HEK293 (cell line): ENCODE measurements around the gene EFCAB12.

Experiments
- CTCF ChIA-PET: fragments of 350-600 bp; formaldehyde crosslinking; extraction: SDS; loops from one replicate; lab custom pipeline; 2021; ENCODE audit warnings: antibody characterized with exemption; lab: Yijun Ruan, JAX
- POLR2A ChIA-PET: fragments of 300-600 bp; formaldehyde crosslinking; extraction: SDS; loops from one replicate; lab custom pipeline; 2020; ENCODE audit warnings: antibody characterized with exemption, inconsistent platforms; lab: Yijun Ruan, JAX
- H3K27ac ChIP-seq: fragments of 200-500 bp; sonication (Bioruptor generic); 2 replicates; pipeline ENCODE4 v1.5.1; 2014; ENCODE audit warnings: low read depth, low read length, control low read depth, inconsistent platforms; ENCODE audit errors: extremely low read depth
- H3K36me3 ChIP-seq, 2 experiments: fragments of 200-500 bp in 1 of 2; sonication (Bioruptor generic) in 1 of 2; 1 replicate in 1 of 2; 2 replicates in 1 of 2; pipeline ENCODE4 v1.5.1; 2014 to 2017; ENCODE audit warnings: inconsistent platforms in 2 of 2, low read length in 2 of 2; ENCODE audit not compliant: control insufficient read depth in 2 of 2, insufficient read depth in 1 of 2
- H3K4me1 ChIP-seq: fragments of 200-500 bp; sonication (Bioruptor generic); 2 replicates; pipeline ENCODE4 v1.5.1; 2014; ENCODE audit warnings: mild to moderate bottlenecking, low read length, inconsistent platforms; ENCODE audit not compliant: control insufficient read depth, insufficient read depth
- H3K4me3 ChIP-seq: 2 replicates; pipeline ENCODE4 v1.5.1; 2011; ENCODE audit warnings: low read depth, mild to moderate bottlenecking, control low read depth, low read length, moderate library complexity
- H3K9me3 ChIP-seq: fragments of 200-500 bp; sonication (Bioruptor generic); 2 replicates; pipeline ENCODE4 v1.5.1; 2014; ENCODE audit warnings: low read depth, low read length, inconsistent platforms; ENCODE audit not compliant: control insufficient read depth, insufficient read depth
- HOXC10 ChIP-seq: sonication (generic); formaldehyde crosslinking; IDR thresholded peaks from 2 replicates; pipeline ENCODE4 v1.8.1; 2023; ENCODE audit warnings: mild to moderate bottlenecking, missing genetic modification reagents
- KLF10 ChIP-seq: fragments of 450-650 bp; IDR thresholded peaks from 2 replicates; pipeline ENCODE4 v1.5.1; 2018; ENCODE audit warnings: missing biosample characterization, mild to moderate bottlenecking, missing genetic modification characterization
- KLF8 ChIP-seq: fragments of 450-650 bp; formaldehyde crosslinking; IDR thresholded peaks from 2 replicates; pipeline ENCODE4 v1.5.1; 2016; ENCODE audit warnings: missing biosample characterization, missing genetic modification characterization
- REPIN1 ChIP-seq: fragments of 450-650 bp; formaldehyde crosslinking; IDR thresholded peaks from 2 replicates; pipeline ENCODE4 v1.5.1; 2017; ENCODE audit warnings: missing biosample characterization, missing genetic modification characterization, low read depth
- SALL2 ChIP-seq: fragments of 450-650 bp; formaldehyde crosslinking; IDR thresholded peaks from 2 replicates; pipeline ENCODE4 v1.5.0; 2017; ENCODE audit warnings: missing biosample characterization, mild to moderate bottlenecking, missing genetic modification characterization, borderline replicate concordance
- ZBTB17 ChIP-seq: fragments of 450-650 bp; formaldehyde crosslinking; IDR thresholded peaks from 2 replicates; pipeline ENCODE4 v1.5.1; 2016; ENCODE audit warnings: missing biosample characterization, missing genetic modification characterization
- ZFP3 ChIP-seq: fragments of 450-650 bp; formaldehyde crosslinking; IDR thresholded peaks from 2 replicates; pipeline ENCODE4 v1.5.1; 2016; ENCODE audit warnings: low read depth, missing biosample characterization, missing genetic modification characterization
- ZFP69B ChIP-seq: fragments of 450-650 bp; formaldehyde crosslinking; IDR thresholded peaks from 2 replicates; pipeline ENCODE4 v1.5.1; 2016; ENCODE audit warnings: missing biosample characterization, missing genetic modification characterization
- ZNF114 ChIP-seq: fragments of 450-650 bp; formaldehyde crosslinking; IDR thresholded peaks from 2 replicates; pipeline ENCODE4 v1.5.0; 2017; ENCODE audit warnings: missing biosample characterization, missing genetic modification characterization
- ZNF184 ChIP-seq: fragments of 450-650 bp; IDR thresholded peaks from 2 replicates; pipeline ENCODE4 v1.5.1; 2018; ENCODE audit warnings: missing biosample characterization, mild to moderate bottlenecking, missing genetic modification characterization
- ZNF239 ChIP-seq: fragments of 450-650 bp; formaldehyde crosslinking; IDR thresholded peaks from 2 replicates; pipeline ENCODE4 v1.5.1; 2016; ENCODE audit warnings: missing biosample characterization, missing genetic modification characterization
- ZNF26 ChIP-seq: fragments of 450-650 bp; formaldehyde crosslinking; IDR thresholded peaks from 2 replicates; pipeline ENCODE4 v1.5.1; 2016; ENCODE audit warnings: missing biosample characterization, missing genetic modification characterization
- ZNF266 ChIP-seq: fragments of 450-650 bp; formaldehyde crosslinking; IDR thresholded peaks from 2 replicates; pipeline ENCODE4 v1.5.1; 2016; ENCODE audit warnings: missing biosample characterization, missing genetic modification characterization, low read depth
- ZNF302 ChIP-seq: fragments of 450-650 bp; formaldehyde crosslinking; IDR thresholded peaks from 2 replicates; pipeline ENCODE4 v1.5.1; 2016; ENCODE audit warnings: missing biosample characterization, missing genetic modification characterization, low read depth
- ZNF354C ChIP-seq: fragments of 450-650 bp; formaldehyde crosslinking; IDR thresholded peaks from 2 replicates; pipeline ENCODE4 v1.5.1; 2016; ENCODE audit warnings: missing biosample characterization, missing genetic modification characterization, low read depth, borderline replicate concordance
- ZNF366 ChIP-seq: fragments of 450-650 bp; formaldehyde crosslinking; conservative IDR thresholded peaks from 2 replicates; pipeline ENCODE4 v1.5.1; 2016; ENCODE audit warnings: missing biosample characterization, missing genetic modification characterization
- ZNF426 ChIP-seq: fragments of 450-650 bp; formaldehyde crosslinking; IDR thresholded peaks from 2 replicates; pipeline ENCODE4 v1.5.1; 2017; ENCODE audit warnings: missing biosample characterization, missing genetic modification characterization, mild to moderate bottlenecking, inconsistent platforms, moderate library complexity
- ZNF488 ChIP-seq: fragments of 450-650 bp; formaldehyde crosslinking; IDR thresholded peaks from 2 replicates; pipeline ENCODE4 v1.5.1; 2016; ENCODE audit warnings: missing biosample characterization, missing genetic modification characterization
- ZNF510 ChIP-seq: fragments of 450-650 bp; formaldehyde crosslinking; IDR thresholded peaks from 2 replicates; pipeline ENCODE4 v1.5.1; 2018; ENCODE audit warnings: mild to moderate bottlenecking, missing genetic modification characterization, missing biosample characterization; ENCODE audit not compliant: insufficient replicate concordance
- ZNF549 ChIP-seq: fragments of 450-650 bp; IDR thresholded peaks from 2 replicates; pipeline ENCODE4 v1.5.1; 2018; ENCODE audit warnings: missing biosample characterization, missing genetic modification characterization, mild to moderate bottlenecking, inconsistent platforms, moderate library complexity
- ZNF558 ChIP-seq: fragments of 450-650 bp; formaldehyde crosslinking; IDR thresholded peaks from 2 replicates; pipeline ENCODE4 v1.5.1; 2016; ENCODE audit warnings: missing biosample characterization, missing genetic modification characterization
- ZNF610 ChIP-seq: fragments of 450-650 bp; formaldehyde crosslinking; IDR thresholded peaks from 2 replicates; pipeline ENCODE4 v1.5.1; 2016; ENCODE audit warnings: missing biosample characterization, missing genetic modification characterization, borderline replicate concordance
- ZNF623 ChIP-seq: fragments of 450-650 bp; formaldehyde crosslinking; IDR thresholded peaks from 2 replicates; pipeline ENCODE4 v1.5.1; 2016; ENCODE audit warnings: missing biosample characterization, missing genetic modification characterization
- ZNF654 ChIP-seq: fragments of 450-650 bp; formaldehyde crosslinking; IDR thresholded peaks from 2 replicates; pipeline ENCODE4 v1.5.1; 2016; ENCODE audit warnings: low read depth, missing biosample characterization, missing genetic modification characterization
- ZNF658 ChIP-seq: fragments of 450-650 bp; formaldehyde crosslinking; IDR thresholded peaks from 2 replicates; pipeline ENCODE4; 2016; ENCODE audit warnings: missing biosample characterization, missing genetic modification characterization
- ZNF701 ChIP-seq: fragments of 450-650 bp; formaldehyde crosslinking; IDR thresholded peaks from 2 replicates; pipeline ENCODE4 v1.5.1; 2016; ENCODE audit warnings: missing biosample characterization, missing genetic modification characterization
- ZNF792 ChIP-seq: fragments of 450-650 bp; formaldehyde crosslinking; IDR thresholded peaks from 2 replicates; pipeline ENCODE4 v1.5.1; 2016; ENCODE audit warnings: missing biosample characterization, missing genetic modification characterization
- ZSCAN30 ChIP-seq: fragments of 450-650 bp; IDR thresholded peaks from 2 replicates; pipeline ENCODE4 v1.5.1; 2018; ENCODE audit warnings: missing biosample characterization, mild to moderate bottlenecking, missing genetic modification characterization, moderate library complexity
- ZXDB ChIP-seq: fragments of 450-650 bp; formaldehyde crosslinking; IDR thresholded peaks from 2 replicates; pipeline ENCODE4 v1.5.1; 2016; ENCODE audit warnings: missing biosample characterization, missing genetic modification characterization
- TF ChIP-seq, protein P1 (sequence below): IDR thresholded peaks from 2 replicates; pipeline ENCODE4 v1.6.1; 2011; ENCODE audit warnings: mild to moderate bottlenecking, low read depth, low read length, borderline replicate concordance

Gene EFCAB12

GRCh38 chr3:129470861-129471260, 42.4 kb upstream of the EFCAB12 start (continued):
- TF ChIP-seq ZNF658 (tag by site-specific recombination) = no peak
- no peak for TF ChIP-seq ZNF610
- no peak for TF ChIP-seq ZSCAN30 (tag by site-specific recombination)
- TF ChIP-seq SALL2 = no peak
- no peak for TF ChIP-seq ZNF26
- no peak for TF ChIP-seq ZNF701 (tag by site-specific recombination)

DNA sequence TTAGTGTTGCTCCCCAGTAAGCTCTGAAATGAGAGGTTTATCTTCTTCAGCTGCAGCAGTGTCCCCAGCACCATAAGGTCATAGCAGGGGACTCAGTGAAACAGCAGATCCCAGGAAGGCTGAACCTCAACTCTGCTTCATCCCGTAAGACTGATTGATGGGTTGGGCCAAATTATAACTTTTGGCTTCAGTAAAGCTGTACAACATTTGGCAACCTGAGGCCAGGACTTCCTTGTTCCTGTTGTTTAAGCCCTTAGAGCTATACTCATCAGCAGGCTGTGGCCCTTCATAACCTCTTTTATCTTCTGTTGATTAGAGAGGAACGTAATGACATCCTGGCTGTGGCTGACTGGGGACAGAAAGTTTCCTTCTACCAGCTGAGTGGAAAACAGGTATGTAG, 40.6 kb upstream of the EFCAB12 start:
- Histone ChIP-seq H3K36me3 (peaks cover 0 to 22% of the 10 kb centered on the region in 2 experiments; a peak in 2 of 3 replicates), H3K4me3 (no peak overlapping the region), H3K4me1 (no peaks in the 10 kb centered on the region), H3K9me3 (no peaks in the 10 kb centered on the region), H3K27ac (no peak overlapping the region)
- ChIA-PET CTCF (no interaction called here), POLR2A (no interaction called here)
- no peak for TF ChIP-seq ZFP3 (tag by site-specific recombination)
- no peak for TF ChIP-seq ZNF354C (tag by site-specific recombination)
- TF ChIP-seq ZNF426 (tag by site-specific recombination) = no peak
- TF ChIP-seq, protein P1, sequence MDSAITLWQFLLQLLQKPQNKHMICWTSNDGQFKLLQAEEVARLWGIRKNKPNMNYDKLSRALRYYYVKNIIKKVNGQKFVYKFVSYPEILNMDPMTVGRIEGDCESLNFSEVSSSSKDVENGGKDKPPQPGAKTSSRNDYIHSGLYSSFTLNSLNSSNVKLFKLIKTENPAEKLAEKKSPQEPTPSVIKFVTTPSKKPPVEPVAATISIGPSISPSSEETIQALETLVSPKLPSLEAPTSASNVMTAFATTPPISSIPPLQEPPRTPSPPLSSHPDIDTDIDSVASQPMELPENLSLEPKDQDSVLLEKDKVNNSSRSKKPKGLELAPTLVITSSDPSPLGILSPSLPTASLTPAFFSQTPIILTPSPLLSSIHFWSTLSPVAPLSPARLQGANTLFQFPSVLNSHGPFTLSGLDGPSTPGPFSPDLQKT = no peak
- no peak for TF ChIP-seq ZNF239
- no peak for TF ChIP-seq ZNF488 (tag by site-specific recombination)
- no peak for TF ChIP-seq ZNF623 (tag by site-specific recombination)
- no peak for TF ChIP-seq ZXDB (tag by site-specific recombination)
- TF ChIP-seq KLF10 (tag by site-specific recombination) = no peak
- no peak for TF ChIP-seq REPIN1 (tag by site-specific recombination)
- no peak for TF ChIP-seq ZNF510 (tag by site-specific recombination)
- no peak for TF ChIP-seq ZNF558 (tag by site-specific recombination)
- TF ChIP-seq ZNF549 = no peak
- no peak for TF ChIP-seq ZFP69B
- TF ChIP-seq, all 188 proteins: peak for 0

DNA sequence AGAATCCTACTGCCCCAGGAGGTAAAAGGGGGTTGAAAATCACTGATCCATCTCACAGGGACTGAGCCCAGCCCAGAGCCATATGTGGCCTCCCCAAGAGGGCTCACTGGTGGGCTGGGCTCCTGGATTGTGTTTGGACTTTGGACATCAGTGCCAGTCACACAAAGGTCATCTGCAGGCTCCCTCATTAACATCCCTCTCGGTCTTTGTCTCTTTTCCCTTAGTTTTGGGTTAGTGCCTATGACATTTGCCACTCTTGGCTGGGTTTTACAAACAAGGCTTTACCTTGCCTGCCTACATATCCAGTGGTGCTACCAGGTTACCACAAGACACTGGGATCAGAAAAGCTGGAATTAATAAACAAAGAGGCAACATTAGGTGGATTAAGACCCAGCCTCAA, 39.5 kb upstream of the EFCAB12 start:
- no peaks in the 10 kb centered on the region for H3K4me1 ChIP-seq
- CTCF ChIA-PET = no interaction called here
- peaks cover 0 to 29% of the 10 kb centered on the region in 2 experiments; a peak in 2 of 3 replicates for H3K36me3 ChIP-seq

More for the DNA sequence above, 39.5 kb upstream of the EFCAB12 start:
- H3K27ac ChIP-seq = no peak overlapping the region
- POLR2A ChIA-PET = no interaction called here
- H3K9me3 ChIP-seq = no peaks in the 10 kb centered on the region
- no peak overlapping the region for H3K4me3 ChIP-seq
- no peak for TF ChIP-seq HOXC10
- no peak for TF ChIP-seq ZNF184 (tag by site-specific recombination)
- no peak for TF ChIP-seq ZBTB17 (tag by site-specific recombination)
- no peak for TF ChIP-seq KLF8 (tag by site-specific recombination)
- no peak for TF ChIP-seq ZNF654 (tag by site-specific recombination)
- no peak for TF ChIP-seq ZNF114 (tag by site-specific recombination)
- TF ChIP-seq ZNF302 (tag by site-specific recombination) = no peak
- no peak for TF ChIP-seq ZXDB (tag by site-specific recombination)
- TF ChIP-seq ZNF366 (tag by site-specific recombination) = no peak
- no peak for TF ChIP-seq ZNF792 (tag by site-specific recombination)
- TF ChIP-seq ZNF266 (tag by site-specific recombination) = no peak
